Prostate gland (tissue), 2 donors: Measurements from ENCODE around the gene NEK7.

Experiments used
- POLR2A ChIP-seq: fragments of 450-650 bp; IDR thresholded peaks from one replicate; pipeline ENCODE4 v1.6.1; 2016; ENCODE audit warnings: antibody characterized with exemption, mild to moderate bottlenecking
- POLR2AphosphoS5 ChIP-seq: sonication (generic); formaldehyde crosslinking; IDR thresholded peaks from one replicate; pipeline ENCODE4 v1.6.1; 2017; ENCODE audit warnings: antibody characterized with exemption
- TF ChIP-seq, protein P1 (sequence below), 4 experiments: fragments of 200-600 bp in 2 of 4; fragments of 450-650 bp in 2 of 4; sonication (generic) in 2 of 4; IDR thresholded peaks; 1 replicate in 3 of 4; 2 replicates in 1 of 4; pipeline ENCODE4 v1.5.1; 2016 to 2019; ENCODE audit warnings: antibody characterized with exemption in 4 of 4, mild to moderate bottlenecking in 2 of 4, moderate library complexity in 2 of 4

DNA sequence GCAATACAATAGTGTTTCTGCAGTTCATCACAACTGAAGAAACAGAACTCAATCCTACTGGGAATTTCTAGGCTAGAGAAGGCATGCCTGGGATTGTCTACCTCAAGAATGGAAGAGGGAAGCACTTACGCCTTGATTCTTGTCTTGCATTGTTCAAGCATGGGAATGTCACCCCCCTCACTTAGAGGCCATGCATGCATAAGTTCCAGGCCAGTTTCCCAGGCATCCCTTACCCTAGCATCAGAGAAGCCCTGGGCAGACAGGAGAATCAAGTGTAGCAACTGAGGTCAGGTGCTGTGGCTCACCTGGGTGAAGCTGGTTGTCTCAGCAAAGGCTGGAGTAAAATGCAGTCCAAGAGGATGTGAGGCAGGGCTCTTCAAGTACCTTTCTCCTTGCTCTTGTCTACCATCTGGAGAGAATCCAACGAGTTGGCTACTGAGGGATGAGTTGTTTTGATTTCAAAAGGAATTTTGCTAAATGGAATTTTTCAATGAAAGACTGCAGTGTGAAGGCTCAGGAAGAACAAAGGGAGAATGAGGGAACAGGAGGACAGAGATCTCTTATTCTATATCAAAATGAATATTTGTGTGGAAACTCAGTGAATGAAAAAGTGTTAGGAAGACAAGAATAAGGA lies 174.3 kb downstream of the NEK7 start:
- TF ChIP-seq, protein P1, sequence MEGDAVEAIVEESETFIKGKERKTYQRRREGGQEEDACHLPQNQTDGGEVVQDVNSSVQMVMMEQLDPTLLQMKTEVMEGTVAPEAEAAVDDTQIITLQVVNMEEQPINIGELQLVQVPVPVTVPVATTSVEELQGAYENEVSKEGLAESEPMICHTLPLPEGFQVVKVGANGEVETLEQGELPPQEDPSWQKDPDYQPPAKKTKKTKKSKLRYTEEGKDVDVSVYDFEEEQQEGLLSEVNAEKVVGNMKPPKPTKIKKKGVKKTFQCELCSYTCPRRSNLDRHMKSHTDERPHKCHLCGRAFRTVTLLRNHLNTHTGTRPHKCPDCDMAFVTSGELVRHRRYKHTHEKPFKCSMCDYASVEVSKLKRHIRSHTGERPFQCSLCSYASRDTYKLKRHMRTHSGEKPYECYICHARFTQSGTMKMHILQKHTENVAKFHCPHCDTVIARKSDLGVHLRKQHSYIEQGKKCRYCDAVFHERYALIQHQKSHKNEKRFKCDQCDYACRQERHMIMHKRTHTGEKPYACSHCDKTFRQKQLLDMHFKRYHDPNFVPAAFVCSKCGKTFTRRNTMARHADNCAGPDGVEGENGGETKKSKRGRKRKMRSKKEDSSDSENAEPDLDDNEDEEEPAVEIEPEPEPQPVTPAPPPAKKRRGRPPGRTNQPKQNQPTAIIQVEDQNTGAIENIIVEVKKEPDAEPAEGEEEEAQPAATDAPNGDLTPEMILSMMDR (IDR thresholded peaks at IDR 0.05), result no peak
- TF ChIP-seq POLR2AphosphoS5 (no peak), POLR2A (no peak)
